Measurements from ENCODE around the gene TFEB.

GRCh38 chr6:41736800-41737555 is 1.6 kb upstream of the TFEB start:
- TF ChIP-seq CTCF (IDR thresholded peaks at IDR 0.05) = no peak
- TF ChIP-seq EZH2 (IDR thresholded peaks at IDR 0.05) = no peak
- no peak for TF ChIP-seq EZH2phosphoT487 (IDR thresholded peaks at IDR 0.05)
